IPS-15b (cell line): Measurements from ENCODE around the gene NDUFAF7.
"Not testable (repeated sequence)": the region's sequence is repeated elsewhere in the genome, so short reads cannot be mapped to it uniquely, and the experiment has no call there.

Experiments
- H3K27me3 ChIP-seq: one replicate; pipeline ENCODE4 v1.6.1; 2013; ENCODE audit warnings: low read length; ENCODE audit not compliant: control insufficient read depth, insufficient read depth
- H3K36me3 ChIP-seq: one replicate; pipeline ENCODE4 v1.6.1; 2013; ENCODE audit warnings: low read length; ENCODE audit not compliant: control insufficient read depth, insufficient read depth
- H3K4me1 ChIP-seq: one replicate; pipeline ENCODE4 v1.6.1; 2013; ENCODE audit warnings: mild to moderate bottlenecking, low read length; ENCODE audit not compliant: control insufficient read depth, insufficient read depth
- H3K4me3 ChIP-seq: one replicate; pipeline ENCODE4 v1.5.1; 2013; ENCODE audit warnings: low read depth, low read length
- H3K9ac ChIP-seq: one replicate; pipeline ENCODE4 v1.6.1; 2013; ENCODE audit warnings: low read depth, mild to moderate bottlenecking, low read length
- H3K9me3 ChIP-seq: one replicate; pipeline ENCODE4 v1.6.1; 2013; ENCODE audit warnings: mild to moderate bottlenecking, low read length; ENCODE audit not compliant: control insufficient read depth, insufficient read depth

Gene NDUFAF7

DNA sequence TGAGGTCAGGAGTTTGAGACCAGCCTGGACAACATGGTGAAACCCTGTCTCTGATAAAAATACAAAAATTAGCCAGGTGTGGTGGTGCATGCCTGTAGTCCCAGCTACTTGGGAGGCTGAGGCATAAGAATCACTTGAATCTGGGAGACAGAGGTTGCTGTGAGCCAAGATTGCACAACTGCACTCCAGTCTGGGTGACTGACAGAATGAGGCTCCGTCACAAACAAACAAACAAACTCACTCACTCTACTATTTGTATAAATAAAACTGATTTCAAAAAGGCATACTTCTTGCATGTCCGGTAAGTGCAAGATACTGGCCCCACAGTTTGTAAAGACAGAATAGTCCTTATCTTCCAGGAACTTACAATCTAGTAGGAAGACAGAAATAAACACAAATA is 63.4 kb downstream of the NDUFAF7 start:
- not testable (repeated sequence) for H3K4me3 ChIP-seq, H3K36me3 ChIP-seq, H3K9ac ChIP-seq

DNA sequence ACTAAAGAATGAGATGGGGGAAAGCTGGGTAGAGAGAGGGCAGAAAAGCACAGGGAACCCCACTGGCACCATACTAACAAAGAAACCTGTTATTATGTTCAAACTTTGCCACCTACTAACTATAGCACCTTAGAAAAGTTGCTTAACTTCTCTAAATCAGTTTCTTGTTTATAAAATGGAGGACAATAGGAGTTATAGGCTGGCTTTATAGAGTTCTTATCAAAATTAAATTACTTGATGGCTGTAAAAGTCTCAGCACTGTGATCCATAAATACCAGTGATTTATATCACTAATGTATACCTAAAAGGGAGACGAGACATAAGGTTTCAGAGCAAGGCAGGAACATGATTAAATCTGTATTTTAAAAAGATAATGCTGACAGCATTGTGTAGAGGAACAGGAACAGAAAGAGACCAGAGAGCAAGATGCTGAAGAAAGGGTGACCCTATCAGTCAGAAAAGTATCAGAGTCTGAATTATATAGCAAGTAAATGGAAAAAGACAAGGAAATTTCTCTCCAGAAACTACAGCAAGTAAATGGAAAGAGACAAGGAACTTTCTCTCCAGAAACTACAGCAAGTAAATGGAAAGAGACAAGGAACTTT is 64.1 kb downstream of the NDUFAF7 start:
- H3K27me3 ChIP-seq = no peaks in the 10 kb centered on the region
- H3K9ac ChIP-seq = no peak overlapping the region
- H3K36me3 ChIP-seq = no peaks in the 10 kb centered on the region
- no peaks in the 10 kb centered on the region for H3K9me3 ChIP-seq
- H3K4me1 ChIP-seq = no peaks in the 10 kb centered on the region
- H3K4me3 ChIP-seq = no peak overlapping the region

More for the DNA sequence above, 63.4 kb downstream of the NDUFAF7 start:
- H3K4me1 ChIP-seq, H3K9me3 ChIP-seq, H3K27me3 ChIP-seq: not testable (repeated sequence)

DNA sequence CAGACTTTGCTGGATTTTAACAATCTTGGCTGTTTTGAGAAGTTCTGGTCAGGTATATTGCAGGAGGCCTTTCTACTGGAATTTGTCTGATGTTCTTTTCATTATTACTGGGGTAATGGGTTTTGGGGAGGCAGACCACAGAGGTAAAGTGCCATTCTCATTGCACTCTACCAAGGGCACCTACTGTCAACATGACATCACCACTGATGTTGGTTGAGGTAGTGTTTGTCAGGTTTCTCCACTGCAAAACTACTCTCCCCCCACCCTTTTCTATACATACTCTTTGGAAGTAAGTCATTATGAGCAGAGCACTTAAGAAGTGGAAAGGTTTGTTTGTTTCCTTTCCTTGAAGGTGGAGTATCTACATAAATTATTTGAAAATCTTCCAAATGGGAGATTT is 66.2 kb downstream of the NDUFAF7 start:
- no peaks in the 10 kb centered on the region for H3K4me1 ChIP-seq
- H3K9me3 ChIP-seq = no peaks in the 10 kb centered on the region
- no peak overlapping the region for H3K4me3 ChIP-seq
- H3K9ac ChIP-seq = no peak overlapping the region
- no peaks in the 10 kb centered on the region for H3K27me3 ChIP-seq
- H3K36me3 ChIP-seq = no peaks in the 10 kb centered on the region
